Kidney (tissue), 14 donors: ENCODE data around the gene EEIG1. TPM values are rescaled to one million over a fixed set of nuclear protein-coding genes. Genes with fewer than 3 reads are reported as not detected.

ENCODE experiments used
- DNase-seq, 5 donors: peaks; one replicate each; pipeline ENCODE4 v3.0.0-alpha.2; 2013 to 2020
- FAIRE-seq: peaks from 2 replicates; lab custom pipeline; 2012; peaks lifted over from hg19 to GRCh38; lab: Jason Lieb, UNC
- H3K27ac ChIP-seq, 2 donors: one replicate each; pipeline ENCODE4 v1.7.0; 2013; ENCODE audit warnings: low read depth in 2 of 2, low read length in 2 of 2, inconsistent platforms in 1 of 2
- H3K27me3 ChIP-seq: one replicate; pipeline ENCODE4 v1.7.1; 2013; ENCODE audit warnings: low read length, inconsistent platforms; ENCODE audit not compliant: control insufficient read depth, insufficient read depth
- H3K36me3 ChIP-seq, 3 donors: one replicate each; pipeline versions ENCODE4 v1.7.0 to v1.7.1; 2013; ENCODE audit warnings: low read length in 3 of 3, control low read depth in 1 of 3, inconsistent platforms in 1 of 3; ENCODE audit not compliant: insufficient read depth in 3 of 3, control insufficient read depth in 2 of 3
- H3K4me1 ChIP-seq, 3 donors: one replicate each; pipeline versions ENCODE4 v1.7.0 to v1.7.1; 2013; ENCODE audit warnings: low read length in 3 of 3, inconsistent platforms in 1 of 3, low read depth in 1 of 3; ENCODE audit not compliant: control insufficient read depth in 2 of 3, insufficient read depth in 2 of 3
- H3K4me3 ChIP-seq, 3 donors: one replicate each; pipeline versions ENCODE4 v1.7.0 to v1.8.1; 2013; ENCODE audit warnings: low read length in 3 of 3, control low read depth in 1 of 3, inconsistent platforms in 1 of 3
- H3K9ac ChIP-seq, 3 donors: one replicate each; pipeline versions ENCODE4 v1.7.0 to v1.7.1; 2013; ENCODE audit warnings: low read length in 3 of 3, control low read depth in 1 of 3, inconsistent platforms in 1 of 3
- H3K9me3 ChIP-seq, 3 donors: one replicate each; pipeline versions ENCODE4 v1.7.0 to v1.7.1; 2013; ENCODE audit warnings: low read length in 3 of 3, control low read depth in 1 of 3, inconsistent platforms in 1 of 3; ENCODE audit not compliant: control insufficient read depth in 2 of 3, insufficient read depth in 1 of 3
- intact Hi-C: fragments of 100-400 bp; cut with DNase I; formaldehyde crosslinking; loops from one replicate; pipeline ENCODE4 v1.11.1; 2022
- polyA plus RNA-seq: library from polyadenylated mRNA; stranded (reverse); fragments of 350-450 nt; fragmentation: Illumina TruSeq; extraction: RNeasy Lipid Tissue Mini Kit (QIAGEN cat#74804); gene quantifications from one replicate; pipeline ENCODE4 v1.2.3, GENCODE V29; 2014; ENCODE audit warnings: low read depth, low replicate concordance; ENCODE audit not compliant: insufficient read depth
- total RNA-seq: library from RNA; stranded (reverse); fragmentation: NEBNext Ultra II Directional; extraction: Animal tissue kit (Norgen Biotek cat#: 25700); gene quantifications from one replicate; pipeline ENCODE4 v1.2.1, GENCODE V29; 2021
- TF ChIP-seq, protein P1 (sequence below): IDR thresholded peaks from 3 replicates; pipeline ENCODE4 v1.5.1; 2012; ENCODE audit warnings: mild to moderate bottlenecking, moderate library complexity, borderline replicate concordance; ENCODE audit not compliant: insufficient read depth; ENCODE audit errors: extremely low read depth
- donor health status: control.
- donor health status: control.
- donor health status: control.
- donor health status: control.
- donor health status: control.
- donor health status: DM: yes; HTN: yes; CAD: no.
- donor health status: Normal renal cell carcinoma (clear cell type).

Gene EEIG1
- total and polyA plus RNA-seq, 2 donors from 2014 or later: 34.3 to 75.9 TPM

DNA sequence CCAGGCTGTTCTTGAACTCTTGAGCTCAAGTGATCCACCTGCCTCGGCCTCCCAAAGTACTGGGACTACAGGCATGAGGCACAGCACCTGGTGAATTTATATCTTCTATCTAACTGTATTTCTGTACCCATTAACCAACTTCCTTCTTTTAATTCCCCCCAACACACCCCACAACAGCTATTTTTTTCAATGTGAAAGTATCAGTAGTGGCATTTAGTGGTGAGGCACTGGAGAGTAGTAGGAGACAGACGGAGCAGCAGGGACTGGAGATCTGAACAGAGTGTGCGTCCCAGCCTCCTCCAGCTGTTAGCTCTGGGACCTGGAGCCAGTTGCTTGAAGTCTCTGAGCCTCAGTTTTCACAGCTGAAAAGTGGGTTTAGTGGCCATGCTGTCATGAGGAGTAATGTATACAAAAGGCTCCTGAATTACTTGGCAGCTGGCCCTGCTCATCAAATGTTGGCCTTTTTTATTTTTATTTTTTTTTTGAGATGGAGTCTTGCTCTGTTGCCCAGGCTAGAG lies 11.0 kb upstream of the EEIG1 start:
- FAIRE-seq (no peak), DNase-seq (no peak)
- Histone ChIP-seq H3K36me3 (no peaks in the 10 kb centered on the region), H3K27me3 (no peaks in the 10 kb centered on the region), H3K4me1 (peaks cover 0 to 20% (median 9%) of the 10 kb centered on the region in 3 donors), H3K9ac (no peak overlapping the region), H3K4me3 (no peak overlapping the region), H3K27ac (peak overlapping the region in 1 of 2 donors; percentile 92), H3K9me3 (no peaks in the 10 kb centered on the region)
- TF ChIP-seq, protein P1, sequence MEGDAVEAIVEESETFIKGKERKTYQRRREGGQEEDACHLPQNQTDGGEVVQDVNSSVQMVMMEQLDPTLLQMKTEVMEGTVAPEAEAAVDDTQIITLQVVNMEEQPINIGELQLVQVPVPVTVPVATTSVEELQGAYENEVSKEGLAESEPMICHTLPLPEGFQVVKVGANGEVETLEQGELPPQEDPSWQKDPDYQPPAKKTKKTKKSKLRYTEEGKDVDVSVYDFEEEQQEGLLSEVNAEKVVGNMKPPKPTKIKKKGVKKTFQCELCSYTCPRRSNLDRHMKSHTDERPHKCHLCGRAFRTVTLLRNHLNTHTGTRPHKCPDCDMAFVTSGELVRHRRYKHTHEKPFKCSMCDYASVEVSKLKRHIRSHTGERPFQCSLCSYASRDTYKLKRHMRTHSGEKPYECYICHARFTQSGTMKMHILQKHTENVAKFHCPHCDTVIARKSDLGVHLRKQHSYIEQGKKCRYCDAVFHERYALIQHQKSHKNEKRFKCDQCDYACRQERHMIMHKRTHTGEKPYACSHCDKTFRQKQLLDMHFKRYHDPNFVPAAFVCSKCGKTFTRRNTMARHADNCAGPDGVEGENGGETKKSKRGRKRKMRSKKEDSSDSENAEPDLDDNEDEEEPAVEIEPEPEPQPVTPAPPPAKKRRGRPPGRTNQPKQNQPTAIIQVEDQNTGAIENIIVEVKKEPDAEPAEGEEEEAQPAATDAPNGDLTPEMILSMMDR: no peak
- intact Hi-C loops: no loop called here

DNA sequence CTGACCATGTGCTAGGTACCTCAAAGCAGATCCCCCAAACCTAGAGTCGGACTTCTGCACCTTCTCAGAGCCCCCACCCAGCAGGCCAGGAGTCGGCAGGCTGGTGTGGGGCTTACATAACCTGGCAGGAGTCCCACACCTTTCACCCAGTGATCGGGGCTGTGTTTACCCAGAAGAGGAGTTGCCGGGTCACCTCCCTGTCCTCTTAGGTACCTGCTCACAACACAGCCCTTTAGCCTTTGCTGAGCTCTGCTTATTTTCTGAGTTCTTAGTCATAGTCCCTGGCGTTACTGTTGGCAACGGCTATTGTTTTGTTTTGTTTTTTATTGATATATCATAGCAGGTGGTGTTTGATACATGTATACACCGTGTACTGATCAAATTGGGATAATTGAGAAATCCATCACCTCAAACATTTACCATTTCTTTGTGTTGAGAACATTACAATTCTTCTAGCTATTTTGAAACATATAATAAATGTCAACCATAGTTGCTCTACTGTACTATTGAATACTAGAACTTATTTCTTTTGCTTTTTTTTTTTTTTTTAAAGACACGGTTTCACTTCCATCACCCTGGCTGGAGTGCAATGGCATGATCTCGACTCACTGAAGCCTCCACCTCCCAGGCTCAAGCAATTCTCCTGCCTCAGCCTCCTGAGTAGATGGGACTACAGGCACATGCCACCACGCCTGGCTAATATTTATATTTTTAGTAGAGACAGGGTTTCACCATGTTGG lies 10.4 kb upstream of the EEIG1 start:
- no peak for FAIRE-seq

GRCh38 chr9:127990554-127990953 lies 9.8 kb upstream of the EEIG1 start:
- intact Hi-C loops: no loop called here
- H3K4me3 ChIP-seq: no peak overlapping the region
- H3K9me3 ChIP-seq: no peaks in the 10 kb centered on the region
- TF ChIP-seq, protein P1: no peak
- H3K27me3 ChIP-seq: no peaks in the 10 kb centered on the region
- H3K36me3 ChIP-seq: no peaks in the 10 kb centered on the region
- DNase-seq (no peak), FAIRE-seq (no peak)
- peaks cover 0 to 20% (median 9%) of the 10 kb centered on the region in 3 donors for H3K4me1 ChIP-seq
- H3K9ac ChIP-seq: no peak overlapping the region
- peak overlapping the region; percentile 92 to 93 for H3K27ac ChIP-seq

More for the DNA sequence above, 10.4 kb upstream of the EEIG1 start:
- H3K9me3 ChIP-seq: no peaks in the 10 kb centered on the region
- H3K9ac ChIP-seq: no peak overlapping the region
- peak overlapping the region; percentile 92 to 93 for H3K27ac ChIP-seq
- no peaks in the 10 kb centered on the region for H3K27me3 ChIP-seq
- DNase-seq: peak in 1 of 5 donors; percentile 18
- H3K4me3 ChIP-seq: no peak overlapping the region
- TF ChIP-seq, protein P1: no peak
- H3K4me1 ChIP-seq: peaks cover 0 to 20% (median 9%) of the 10 kb centered on the region in 3 donors
- H3K36me3 ChIP-seq: no peaks in the 10 kb centered on the region
- intact Hi-C loops: no loop called here
